NB4 (cell line): ENCODE measurements around the gene OPCML.

Experiments
- DNase-seq: peaks from one replicate; pipeline ENCODE4 v3.0.0; 2010; ENCODE audit warnings: low read depth
- H3K4me3 ChIP-seq: one replicate; pipeline ENCODE4 v1.5.1; 2011; ENCODE audit warnings: mild to moderate bottlenecking, low read depth, low read length, moderate library complexity
- CTCF ChIP-seq: IDR thresholded peaks from one replicate; pipeline ENCODE4 v1.5.1; 2012; ENCODE audit warnings: low read depth, low read length
- MYC ChIP-seq: IDR thresholded peaks from 2 replicates; pipeline ENCODE4 v1.6.1; 2011; ENCODE audit warnings: low read depth, low read length
- POLR2A ChIP-seq: IDR thresholded peaks from 2 replicates; pipeline ENCODE4 v1.6.1; 2011; ENCODE audit warnings: mild to moderate bottlenecking; ENCODE audit not compliant: insufficient read length; ENCODE audit errors: extremely low read depth
- TF ChIP-seq, protein P1 (sequence below): IDR thresholded peaks from 2 replicates; pipeline ENCODE4 v1.6.1; 2011; ENCODE audit warnings: low read depth, low read length

Gene OPCML

GRCh38 chr11:132858223-132858622, 674.1 kb downstream of the OPCML start:
- no peak for TF ChIP-seq MYC
- peak; percentile 20 for TF ChIP-seq CTCF
- DNase-seq: peak; percentile 49
- no peak overlapping the region for H3K4me3 ChIP-seq

DNA sequence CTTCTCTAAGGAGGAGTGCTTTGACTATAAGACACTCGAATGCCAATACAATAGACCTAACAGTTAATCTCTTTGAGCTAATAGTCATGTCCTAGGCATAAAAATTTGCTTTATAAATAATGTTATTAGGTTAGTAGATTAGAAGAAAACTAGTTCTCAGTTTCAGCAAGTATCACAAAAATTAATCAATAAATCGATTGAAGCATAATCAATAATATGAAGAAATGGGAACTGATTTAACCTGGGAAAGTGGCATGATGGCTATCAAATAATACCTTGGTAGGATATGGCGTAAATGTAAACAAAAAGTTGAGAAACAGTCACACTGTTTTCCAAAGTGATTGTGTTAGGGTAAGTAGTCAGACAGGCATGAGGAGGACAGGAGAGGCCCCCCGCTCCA, 676.3 kb downstream of the OPCML start:
- TF ChIP-seq, protein P1, sequence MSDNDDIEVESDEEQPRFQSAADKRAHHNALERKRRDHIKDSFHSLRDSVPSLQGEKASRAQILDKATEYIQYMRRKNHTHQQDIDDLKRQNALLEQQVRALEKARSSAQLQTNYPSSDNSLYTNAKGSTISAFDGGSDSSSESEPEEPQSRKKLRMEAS: no peak
- TF ChIP-seq POLR2A (no peak), MYC (no peak), CTCF (no peak)
- no peak for DNase-seq
- H3K4me3 ChIP-seq: no peak overlapping the region

DNA sequence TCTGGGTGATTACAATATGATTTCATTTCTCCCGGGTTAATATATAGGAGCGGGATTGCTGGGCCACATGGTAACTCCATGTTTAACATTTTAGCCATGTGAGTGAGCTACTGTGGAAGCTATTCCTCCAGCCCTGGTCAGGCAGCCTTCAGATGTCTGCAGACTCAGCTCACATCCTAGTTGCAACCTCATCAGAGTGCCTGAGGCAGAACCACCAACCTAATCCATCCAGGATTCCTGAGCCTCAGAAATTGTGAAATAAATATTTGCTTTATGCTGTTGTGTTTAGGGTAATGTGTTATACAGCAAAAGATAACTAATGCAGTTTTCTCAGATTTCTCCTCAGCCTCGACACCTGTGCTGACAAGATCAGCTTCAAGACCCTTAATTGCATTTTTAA, 676.8 kb downstream of the OPCML start:
- TF ChIP-seq CTCF (no peak), POLR2A (no peak), MYC (no peak)
- TF ChIP-seq, protein P1: no peak
- DNase-seq: no peak
- no peak overlapping the region for H3K4me3 ChIP-seq

DNA sequence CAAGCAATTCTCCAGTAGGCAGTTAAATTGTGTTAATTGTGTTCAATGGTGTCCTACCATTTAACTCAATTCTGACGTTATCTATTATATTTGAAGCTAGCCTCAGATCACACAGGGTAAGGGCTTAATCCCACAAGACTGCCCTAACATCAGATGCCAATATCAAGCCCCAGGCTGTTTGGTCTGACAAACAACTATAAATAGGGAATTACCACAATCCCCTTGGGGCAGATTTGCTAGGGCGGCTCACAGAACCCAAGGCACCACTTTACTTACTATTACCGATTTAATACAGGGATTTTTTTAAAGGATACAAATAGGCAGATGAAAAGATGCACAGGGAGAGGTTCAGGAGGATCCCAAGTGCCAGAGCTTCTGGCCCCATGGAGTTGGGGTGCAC, 678.4 kb downstream of the OPCML start:
- DNase-seq: no peak
- H3K4me3 ChIP-seq: no peak overlapping the region
- TF ChIP-seq POLR2A: no peak
- TF ChIP-seq, protein P1: no peak
- no peak for TF ChIP-seq CTCF
- no peak for TF ChIP-seq MYC

DNA sequence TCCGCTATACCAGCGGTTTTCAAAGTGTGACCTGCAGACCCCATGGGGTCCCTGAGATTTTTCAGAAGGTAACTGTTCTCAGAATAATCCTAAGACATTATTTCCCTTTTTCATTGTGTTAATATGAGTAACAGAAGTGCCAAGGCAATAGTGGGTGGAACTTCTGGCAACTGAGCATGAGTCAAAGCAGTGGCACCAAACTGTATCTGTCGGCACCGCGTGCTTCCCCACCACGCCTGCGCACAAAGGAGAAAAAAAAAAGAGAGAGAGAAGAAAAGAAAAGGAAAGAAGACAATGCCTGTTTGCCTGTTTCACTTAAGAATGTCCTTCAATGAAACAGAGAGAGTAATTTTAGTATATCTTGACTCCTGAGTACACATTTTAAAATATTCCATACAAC, 679.9 kb downstream of the OPCML start:
- no peak overlapping the region for H3K4me3 ChIP-seq
- TF ChIP-seq, protein P1: no peak
- TF ChIP-seq CTCF (no peak), POLR2A (no peak), MYC (no peak)
- DNase-seq: no peak

DNA sequence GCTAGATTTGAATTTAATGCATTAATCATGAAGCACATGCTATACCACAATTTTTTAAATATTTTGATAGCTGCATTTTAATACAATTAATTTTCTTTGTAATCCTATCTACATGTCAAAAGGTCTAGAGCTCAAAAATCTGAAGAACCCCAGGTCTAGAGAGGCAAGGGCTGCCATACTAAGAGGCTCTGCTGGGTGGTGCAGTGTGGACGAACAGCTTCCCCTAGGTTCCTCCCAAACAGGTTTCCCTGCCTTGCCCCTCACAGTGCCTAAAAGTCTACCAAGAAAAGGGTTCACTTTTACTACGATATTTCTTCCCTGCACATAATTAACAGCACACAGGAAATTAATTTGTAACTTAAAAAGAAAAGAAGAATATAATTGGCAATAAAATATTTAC, 681.1 kb downstream of the OPCML start:
- DNase-seq: no peak

More for the DNA sequence above, 681.1 kb downstream of the OPCML start:
- H3K4me3 ChIP-seq: no peak overlapping the region
- no peak for TF ChIP-seq POLR2A
